Measurements from ENCODE around the gene ABCG8. TPM values are rescaled to one million over a fixed set of nuclear protein-coding genes. Genes with fewer than 3 reads are reported as not detected.

Gene ABCG8
- total RNA-seq, 1 donor from 2014 or later: not detected

DNA sequence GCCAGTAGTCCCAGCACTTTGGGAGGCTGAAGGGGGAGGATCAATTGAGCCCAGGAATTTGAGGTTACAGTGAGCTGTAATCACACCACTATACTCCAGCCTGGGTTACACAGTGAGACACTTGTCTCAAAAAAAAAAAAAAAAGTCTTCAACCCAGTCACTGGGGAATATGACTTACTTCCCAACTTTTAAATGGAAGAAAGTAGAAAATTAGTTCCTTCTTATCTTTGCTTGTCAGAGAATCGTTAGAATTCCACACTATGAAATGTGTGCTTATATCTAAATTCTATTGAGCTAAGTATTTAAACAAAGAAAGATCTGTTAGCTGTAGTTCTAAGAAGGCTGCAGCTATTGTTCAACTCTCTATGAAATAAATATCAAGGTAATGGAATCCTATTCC is 42.6 kb upstream of the ABCG8 start:
- DNase-seq (ENCODE audit: low spot score): no peak
- Mint-ChIP-seq H3K4me3 (ENCODE audit: unreplicated experiment) (no peak overlapping the region), H3K27ac (ENCODE audit: unreplicated experiment) (no peak overlapping the region), H3K27me3 (ENCODE audit: unreplicated experiment) (no peaks in the 10 kb centered on the region), H3K9me3 (ENCODE audit: unreplicated experiment) (no peaks in the 10 kb centered on the region), H3K36me3 (ENCODE audit: low read depth, unreplicated experiment) (no peaks in the 10 kb centered on the region), H3K4me1 (ENCODE audit: unreplicated experiment) (no peaks in the 10 kb centered on the region)
- no peak for TF ChIP-seq CTCF (IDR thresholded peaks at IDR 0.05; ENCODE audit: unreplicated experiment)

DNA sequence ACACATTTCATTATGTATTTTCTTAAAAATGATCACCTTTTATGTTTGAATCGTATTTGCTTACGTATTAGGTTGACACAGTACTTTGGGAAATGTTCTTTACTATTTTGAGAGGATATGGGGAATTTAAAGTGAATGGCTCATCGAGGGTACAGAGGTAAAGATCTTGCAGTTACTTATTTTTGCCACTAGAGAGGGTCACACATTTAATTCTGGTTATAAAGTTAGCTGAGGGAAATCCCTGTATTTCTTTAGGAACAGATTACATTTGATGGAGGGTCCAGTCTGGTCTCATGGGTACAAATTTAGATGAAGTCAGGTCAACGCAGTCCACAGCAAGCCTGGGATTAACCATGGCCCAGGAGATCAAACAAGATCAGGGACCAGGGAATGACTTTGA is 40.5 kb upstream of the ABCG8 start:
- Mint-ChIP-seq H3K36me3 (ENCODE audit: low read depth, unreplicated experiment) (no peaks in the 10 kb centered on the region), H3K4me1 (ENCODE audit: unreplicated experiment) (no peaks in the 10 kb centered on the region), H3K27ac (ENCODE audit: unreplicated experiment) (no peak overlapping the region), H3K4me3 (ENCODE audit: unreplicated experiment) (no peak overlapping the region), H3K9me3 (ENCODE audit: unreplicated experiment) (no peaks in the 10 kb centered on the region), H3K27me3 (ENCODE audit: unreplicated experiment) (no peaks in the 10 kb centered on the region)
- no peak for DNase-seq (ENCODE audit: low spot score)
- TF ChIP-seq CTCF (IDR thresholded peaks at IDR 0.05; ENCODE audit: unreplicated experiment): peak; percentile 61

GRCh38 chr2:43800894-43801293 is 37.9 kb upstream of the ABCG8 start:
- H3K9me3 Mint-ChIP-seq (ENCODE audit: unreplicated experiment): no peaks in the 10 kb centered on the region
- no peak for TF ChIP-seq CTCF (IDR thresholded peaks at IDR 0.05; ENCODE audit: unreplicated experiment)
- no peak overlapping the region for H3K27ac Mint-ChIP-seq (ENCODE audit: unreplicated experiment)

DNA sequence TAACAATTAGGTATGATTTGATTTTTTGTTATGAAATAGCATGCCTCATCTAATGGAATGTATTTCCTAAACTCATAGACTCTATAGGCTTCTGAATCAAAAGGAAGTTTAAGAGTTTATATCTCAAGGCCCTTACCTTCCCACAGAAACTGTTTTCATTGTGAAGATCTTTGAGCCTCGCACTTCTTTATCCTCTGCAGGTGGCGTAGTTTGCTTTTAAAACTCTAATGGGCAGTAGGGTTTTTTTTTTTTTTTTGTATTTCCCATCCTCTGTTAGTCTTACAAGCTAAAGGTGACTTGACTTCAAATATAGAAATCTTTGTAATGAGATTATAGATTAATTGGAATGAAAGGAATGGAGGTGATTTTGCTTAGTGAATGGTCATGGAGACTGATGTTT is 36.6 kb upstream of the ABCG8 start:
- no peak overlapping the region for H3K4me3 Mint-ChIP-seq (ENCODE audit: unreplicated experiment)
- no peak overlapping the region for H3K27ac Mint-ChIP-seq (ENCODE audit: unreplicated experiment)
- no peak for TF ChIP-seq CTCF (IDR thresholded peaks at IDR 0.05; ENCODE audit: unreplicated experiment)
- no peak for DNase-seq (ENCODE audit: low spot score)
- no peaks in the 10 kb centered on the region for H3K9me3 Mint-ChIP-seq (ENCODE audit: unreplicated experiment)
- no peaks in the 10 kb centered on the region for H3K27me3 Mint-ChIP-seq (ENCODE audit: unreplicated experiment)
- H3K4me1 Mint-ChIP-seq (ENCODE audit: unreplicated experiment): no peaks in the 10 kb centered on the region
- H3K36me3 Mint-ChIP-seq (ENCODE audit: low read depth, unreplicated experiment): no peaks in the 10 kb centered on the region

More at GRCh38 chr2:43800894-43801293, 37.9 kb upstream of the ABCG8 start:
- Mint-ChIP-seq H3K4me3 (ENCODE audit: unreplicated experiment) (no peak overlapping the region), H3K36me3 (ENCODE audit: low read depth, unreplicated experiment) (no peaks in the 10 kb centered on the region), H3K4me1 (ENCODE audit: unreplicated experiment) (no peaks in the 10 kb centered on the region), H3K27me3 (ENCODE audit: unreplicated experiment) (no peaks in the 10 kb centered on the region)
- no peak for DNase-seq (ENCODE audit: low spot score)

DNA sequence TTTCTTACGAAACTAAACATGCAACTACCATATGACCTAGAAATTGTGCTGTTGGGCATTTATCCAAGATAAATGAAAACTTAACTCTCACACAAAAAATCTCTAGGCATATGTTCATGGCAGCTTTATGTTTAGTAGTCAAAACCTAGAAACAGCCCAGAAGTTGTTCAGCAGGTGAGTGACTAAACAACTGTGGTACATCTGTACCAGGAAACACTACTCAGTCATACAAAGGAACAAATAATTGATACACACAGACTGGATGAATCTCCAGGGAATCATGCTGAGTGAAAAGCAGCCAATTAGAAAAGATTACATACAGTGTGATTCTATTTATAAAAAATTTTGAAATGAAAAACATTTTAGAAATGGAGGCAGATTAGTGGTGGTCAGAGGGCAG is 35.7 kb upstream of the ABCG8 start:
- Mint-ChIP-seq H3K27me3 (ENCODE audit: unreplicated experiment) (no peaks in the 10 kb centered on the region), H3K27ac (ENCODE audit: unreplicated experiment) (no peak overlapping the region), H3K4me1 (ENCODE audit: unreplicated experiment) (no peaks in the 10 kb centered on the region), H3K36me3 (ENCODE audit: low read depth, unreplicated experiment) (no peaks in the 10 kb centered on the region), H3K4me3 (ENCODE audit: unreplicated experiment) (no peak overlapping the region), H3K9me3 (ENCODE audit: unreplicated experiment) (no peaks in the 10 kb centered on the region)
- TF ChIP-seq CTCF (IDR thresholded peaks at IDR 0.05; ENCODE audit: unreplicated experiment): no peak
- no peak for DNase-seq (ENCODE audit: low spot score)
